ENCODE data around the gene MAD1L1. TPM values are rescaled to one million over a fixed set of nuclear protein-coding genes. Genes with fewer than 3 reads are reported as not detected.
"Not testable (repeated sequence)": the region's sequence is repeated elsewhere in the genome, so short reads cannot be mapped to it uniquely, and the experiment has no call there.

Gene MAD1L1
- total RNA-seq, 2 donors from 2014 or later: 34.2 to 53.5 TPM

- ATAC-seq (peak; percentile 72 to 78), DNase-seq (ENCODE audit: low spot score in 2 of 2) (peak; percentile 22 to 47)
- peak overlapping the region; percentile 50 to 91 for H3K27ac Mint-ChIP-seq
- no peaks in the 10 kb centered on the region for H3K9me3 Mint-ChIP-seq
- H3K36me3 Mint-ChIP-seq: peaks cover 0 to 12% of the 10 kb centered on the region in 2 donors
Observed at GRCh38 chr7:2037301-2037807, 195.4 kb downstream of the MAD1L1 start.

GRCh38 chr7:2036786-2037185 is 196.0 kb downstream of the MAD1L1 start:
- peak overlapping the region in 1 of 2 donors; percentile 91 for H3K27ac Mint-ChIP-seq
- no peaks in the 10 kb centered on the region for H3K9me3 Mint-ChIP-seq
- ATAC-seq: no peak
- H3K36me3 Mint-ChIP-seq: peaks cover 0 to 6% of the 10 kb centered on the region in 2 donors
- DNase-seq (ENCODE audit: low spot score in 2 of 2): peak in 1 of 2 donors; percentile 47

GRCh38 chr7:2036201-2036600 is 196.5 kb downstream of the MAD1L1 start:
- H3K9me3 Mint-ChIP-seq; H3K36me3 Mint-ChIP-seq; DNase-seq (ENCODE audit: low spot score in 2 of 2); ATAC-seq; H3K27ac Mint-ChIP-seq: not testable (repeated sequence)

- peaks cover 2 to 4% of the 10 kb centered on the region in 2 donors for H3K36me3 Mint-ChIP-seq
- H3K27ac Mint-ChIP-seq: no peak overlapping the region
- H3K9me3 Mint-ChIP-seq: peaks cover 0 to 4% of the 10 kb centered on the region in 2 donors
- peak in 1 of 2 donors; percentile 30 for DNase-seq (ENCODE audit: low spot score in 2 of 2)
- ATAC-seq: no peak
Observed at GRCh38 chr7:2034291-2035201, 198.2 kb downstream of the MAD1L1 start.

- Mint-ChIP-seq H3K9me3 (peaks cover 2 to 13% of the 10 kb centered on the region in 2 donors), H3K27ac (no peak overlapping the region), H3K36me3 (peaks cover 10 to 13% of the 10 kb centered on the region in 2 donors)
- ATAC-seq (no peak), DNase-seq (ENCODE audit: low spot score in 2 of 2) (peak in 1 of 2 donors; percentile 25)
Observed at GRCh38 chr7:2033586-2034135, 199.1 kb downstream of the MAD1L1 start.

- ATAC-seq (no peak), DNase-seq (ENCODE audit: low spot score in 2 of 2) (peak in 1 of 2 donors; percentile 50)
- peaks cover 6 to 17% of the 10 kb centered on the region in 2 donors for H3K9me3 Mint-ChIP-seq
- H3K36me3 Mint-ChIP-seq: peaks cover 15 to 17% of the 10 kb centered on the region in 2 donors
- no peak overlapping the region for H3K27ac Mint-ChIP-seq
Observed at GRCh38 chr7:2032876-2033407, 199.8 kb downstream of the MAD1L1 start.

GRCh38 chr7:2032030-2032875 is 200.5 kb downstream of the MAD1L1 start:
- DNase-seq (ENCODE audit: low spot score in 2 of 2) (peak in 1 of 2 donors; percentile 44), ATAC-seq (no peak)
- Mint-ChIP-seq H3K9me3 (peaks cover 9 to 22% of the 10 kb centered on the region in 2 donors), H3K27ac (no peak overlapping the region), H3K36me3 (peaks cover 19 to 24% of the 10 kb centered on the region in 2 donors)

- ATAC-seq (peak in 1 of 2 donors; percentile 20), DNase-seq (ENCODE audit: low spot score in 2 of 2) (no peak)
- H3K36me3 Mint-ChIP-seq: peaks cover 19 to 32% of the 10 kb centered on the region in 2 donors
- peaks cover 10 to 27% of the 10 kb centered on the region in 2 donors for H3K9me3 Mint-ChIP-seq
- no peak overlapping the region for H3K27ac Mint-ChIP-seq
Observed at GRCh38 chr7:2031451-2031845, 201.3 kb downstream of the MAD1L1 start.

GRCh38 chr7:2030475-2031450 is 202.0 kb downstream of the MAD1L1 start:
- Mint-ChIP-seq H3K27ac (no peak overlapping the region), H3K9me3 (peaks cover 13 to 32% of the 10 kb centered on the region in 2 donors), H3K36me3 (peaks cover 23 to 36% of the 10 kb centered on the region in 2 donors)
- DNase-seq (ENCODE audit: low spot score in 2 of 2) (peak in 1 of 2 donors; percentile 41), ATAC-seq (peak; percentile 31 to 51)

GRCh38 chr7:2029936-2030335 is 202.8 kb downstream of the MAD1L1 start:
- Mint-ChIP-seq H3K27ac (no peak overlapping the region), H3K36me3 (peaks cover 28 to 42% of the 10 kb centered on the region in 2 donors), H3K9me3 (peaks cover 20 to 39% of the 10 kb centered on the region in 2 donors)
- peak in 1 of 2 donors; percentile 30 for DNase-seq (ENCODE audit: low spot score in 2 of 2)
- ATAC-seq: no peak

GRCh38 chr7:2029211-2029905 is 203.4 kb downstream of the MAD1L1 start:
- peaks cover 25 to 45% of the 10 kb centered on the region in 2 donors for H3K9me3 Mint-ChIP-seq
- H3K36me3 Mint-ChIP-seq: peaks cover 34 to 48% of the 10 kb centered on the region in 2 donors
- H3K27ac Mint-ChIP-seq: no peak overlapping the region

GRCh38 chr7:2028733-2029132 is 204.0 kb downstream of the MAD1L1 start:
- peak in 1 of 2 donors; percentile 20 for DNase-seq (ENCODE audit: low spot score in 2 of 2)
- Mint-ChIP-seq H3K36me3 (peaks cover 38 to 53% of the 10 kb centered on the region in 2 donors), H3K27ac (no peak overlapping the region), H3K9me3 (peaks cover 29 to 48% of the 10 kb centered on the region in 2 donors)
- no peak for ATAC-seq

More at GRCh38 chr7:2029211-2029905, 203.4 kb downstream of the MAD1L1 start:
- ATAC-seq (no peak), DNase-seq (ENCODE audit: low spot score in 2 of 2) (peak in 1 of 2 donors; percentile 21)

- Mint-ChIP-seq H3K36me3 (peaks cover 38 to 62% of the 10 kb centered on the region in 2 donors), H3K9me3 (peaks cover 29 to 48% of the 10 kb centered on the region in 2 donors), H3K27ac (no peak overlapping the region)
- no peak for ATAC-seq
- no peak for DNase-seq (ENCODE audit: low spot score in 2 of 2)
Observed at GRCh38 chr7:2025188-2025587, 207.6 kb downstream of the MAD1L1 start.

- Mint-ChIP-seq H3K27ac (no peak overlapping the region), H3K9me3 (peaks cover 29 to 44% of the 10 kb centered on the region in 2 donors), H3K36me3 (peaks cover 36 to 59% of the 10 kb centered on the region in 2 donors)
- peak in 1 of 2 donors; percentile 9 for DNase-seq (ENCODE audit: low spot score in 2 of 2)
- no peak for ATAC-seq
Observed at GRCh38 chr7:2024567-2024918, 208.2 kb downstream of the MAD1L1 start.

All from activated naive CD4-positive, alpha-beta T cell treated with anti-CD3 and anti-CD28 coated beads, Interleukin-2, amount 50 U/mL, for 72 hours (primary cell).